Epithelial cell of proximal tubule (primary cell): ENCODE measurements around the gene P2RX3. TPM values are rescaled to one million over a fixed set of nuclear protein-coding genes. Genes with fewer than 3 reads are reported as not detected.
A peak's percentile ranks its signal among the peaks of the same experiment; 100 is the strongest.

Experiments
- DNase-seq: peaks from one replicate; pipeline ENCODE4 v3.0.0-alpha.2; 2011; ENCODE audit warnings: low read depth
- H3K4me3 ChIP-seq: 2 replicates; pipeline ENCODE4 v1.5.1; 2011; ENCODE audit warnings: low read depth, mild to moderate bottlenecking, low read length
- CTCF ChIP-seq: conservative IDR thresholded peaks from 2 replicates; pipeline ENCODE4 v1.5.1; 2012; ENCODE audit warnings: low read depth, mild to moderate bottlenecking, low read length
- total RNA-seq: library from RNA; depleted of rRNA; stranded (reverse); fragments of >200 nt; gene quantifications from 2 replicates; pipeline ENCODE4 v1.2.3, GENCODE V29; 2015

Gene P2RX3
- total RNA-seq, 1 donor from 2014 or later, result not detected

GRCh38 chr11:57344826-57345225 lies 6.7 kb downstream of the P2RX3 start:
- no peak overlapping the region for H3K4me3 ChIP-seq
- no peak for DNase-seq
- TF ChIP-seq CTCF, result no peak

GRCh38 chr11:57345555-57346211 lies 7.5 kb downstream of the P2RX3 start:
- no peak overlapping the region for H3K4me3 ChIP-seq
- DNase-seq, result no peak
- peak; percentile 64 for TF ChIP-seq CTCF

GRCh38 chr11:57347336-57347735 lies 9.2 kb downstream of the P2RX3 start:
- no peak for TF ChIP-seq CTCF
- H3K4me3 ChIP-seq, result no peak overlapping the region
- DNase-seq, result no peak

GRCh38 chr11:57348052-57348451 lies 9.9 kb downstream of the P2RX3 start:
- DNase-seq, result no peak
- no peak overlapping the region for H3K4me3 ChIP-seq
- TF ChIP-seq CTCF, result no peak

- TF ChIP-seq CTCF, result no peak
- no peak overlapping the region for H3K4me3 ChIP-seq
- no peak for DNase-seq
These were observed 10.6 kb downstream of the P2RX3 start for GRCh38 chr11:57348636-57349313.

- DNase-seq, result no peak
- peak; percentile 82 for TF ChIP-seq CTCF
These were observed 11.5 kb downstream of the P2RX3 start for GRCh38 chr11:57349491-57350274.

More at GRCh38 chr11:57349491-57350274, 11.5 kb downstream of the P2RX3 start:
- peak overlapping the region; percentile 21 for H3K4me3 ChIP-seq
